NCI-H345 treated with DMSO at 0.1 percent for 48 hours (cell line): ENCODE results near the gene RWDD1.

Source experiments
- DNase-seq: peaks from one replicate; lab custom pipeline; 2025; ENCODE audit not compliant: unreplicated experiment; lab: John Stamatoyannopoulos, UW

RWDD1 gene, protein sequence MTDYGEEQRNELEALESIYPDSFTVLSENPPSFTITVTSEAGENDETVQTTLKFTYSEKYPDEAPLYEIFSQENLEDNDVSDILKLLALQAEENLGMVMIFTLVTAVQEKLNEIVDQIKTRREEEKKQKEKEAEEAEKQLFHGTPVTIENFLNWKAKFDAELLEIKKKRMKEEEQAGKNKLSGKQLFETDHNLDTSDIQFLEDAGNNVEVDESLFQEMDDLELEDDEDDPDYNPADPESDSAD

DNA sequence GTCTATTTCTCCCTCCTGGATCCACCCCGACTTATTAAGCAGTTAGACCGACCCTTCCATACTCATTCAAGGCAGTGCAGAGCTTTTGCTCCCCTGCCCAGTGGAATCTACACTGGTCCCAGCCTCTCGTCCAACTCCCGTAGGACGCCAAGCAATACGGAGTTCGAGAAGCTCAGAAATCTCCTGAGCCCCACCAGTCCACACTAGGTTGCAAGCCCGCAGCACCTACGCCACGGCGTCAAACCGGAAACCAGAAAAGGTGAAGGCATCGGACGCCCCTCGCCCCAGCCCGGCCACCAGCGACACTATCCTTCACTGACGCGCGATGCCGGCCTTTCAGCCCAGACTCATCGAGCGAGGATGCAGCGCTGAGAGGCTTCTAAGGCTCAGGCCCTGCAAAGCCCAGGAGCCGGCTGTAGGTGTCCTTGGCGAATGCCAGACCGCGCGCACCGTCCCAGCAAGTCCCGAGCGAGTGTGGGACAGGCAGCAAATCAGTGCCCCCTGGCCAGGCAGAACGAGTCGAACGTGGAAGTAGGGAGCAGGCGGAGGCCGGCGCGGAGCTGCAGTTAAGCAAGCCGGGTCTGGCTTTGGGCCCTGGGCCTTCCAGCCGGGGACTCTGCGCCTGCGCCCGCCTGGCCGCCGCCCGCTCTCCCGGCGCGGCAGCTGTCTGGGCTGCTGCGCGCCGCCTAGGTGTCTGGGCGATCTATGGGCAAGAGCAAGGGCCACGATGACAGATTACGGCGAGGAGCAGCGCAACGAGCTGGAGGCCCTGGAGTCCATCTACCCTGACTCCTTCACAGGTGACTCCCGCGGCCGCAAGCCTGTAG is at the start of gene RWDD1:
Gene RWDD1, plus strand, starts transcription at position 649 of the 827 bp plus-strand sequence. Its CDS starts 79 bp downstream, at position 728.
- DNase-seq = peak; percentile 91

DNA sequence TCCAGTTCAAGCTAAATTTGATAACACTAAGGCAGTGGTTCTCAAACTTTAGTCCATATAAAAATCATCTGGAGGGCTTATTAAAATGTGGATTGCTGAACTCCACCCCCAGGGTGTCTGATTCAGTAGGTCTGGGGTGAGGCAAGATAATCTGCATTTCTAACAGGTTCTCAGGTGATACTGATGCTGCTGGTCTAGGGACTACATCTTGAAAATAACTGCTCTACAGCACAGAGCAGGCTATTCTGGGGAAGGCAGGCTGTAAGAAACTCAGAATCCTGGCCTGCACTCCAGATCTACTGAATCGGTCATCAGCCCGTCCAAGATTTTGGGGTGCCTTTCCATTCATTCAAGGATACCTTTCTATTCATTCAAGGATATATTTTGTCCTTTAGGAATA is 48.4 kb upstream of the RWDD1 start:
- DNase-seq = no peak

DNA sequence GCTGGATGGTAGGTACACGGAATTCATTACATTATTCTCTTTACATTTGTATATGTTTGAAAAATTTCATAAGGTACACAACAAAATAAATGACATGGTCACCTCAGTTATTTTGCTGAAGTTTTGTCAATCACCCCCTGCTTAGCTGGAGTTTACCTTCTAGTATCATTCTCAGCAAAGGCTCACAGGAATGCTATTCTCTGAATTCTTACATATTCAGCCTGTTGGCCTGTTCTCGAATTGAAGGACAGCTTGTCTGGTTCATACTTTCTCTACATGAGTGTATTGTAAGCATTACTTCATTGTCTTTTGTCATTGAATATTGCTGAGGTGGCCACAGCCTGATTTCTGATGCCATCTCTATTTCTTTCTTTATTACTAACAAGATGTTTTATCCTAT is 47.1 kb upstream of the RWDD1 start:
- DNase-seq = no peak

DNA sequence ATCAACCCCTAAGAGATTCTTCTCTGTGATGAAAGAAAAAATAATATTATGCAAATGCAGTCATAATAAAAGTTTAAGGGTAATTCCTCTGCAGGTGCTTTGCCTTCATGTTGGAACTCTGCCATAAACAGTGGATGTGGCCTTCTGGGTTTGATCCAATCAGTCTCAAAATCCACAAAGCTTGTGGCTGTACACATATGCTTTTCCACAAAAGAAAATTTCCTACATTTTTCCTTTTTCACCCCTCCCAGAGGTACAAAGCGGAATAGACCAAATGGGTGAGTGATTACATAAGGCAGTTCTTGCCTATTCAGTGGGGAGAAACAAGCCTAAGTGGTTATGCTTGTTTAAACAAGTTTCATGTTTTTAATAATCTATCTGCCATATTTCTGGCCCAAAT is 43.2 kb upstream of the RWDD1 start:
- no peak for DNase-seq

DNA sequence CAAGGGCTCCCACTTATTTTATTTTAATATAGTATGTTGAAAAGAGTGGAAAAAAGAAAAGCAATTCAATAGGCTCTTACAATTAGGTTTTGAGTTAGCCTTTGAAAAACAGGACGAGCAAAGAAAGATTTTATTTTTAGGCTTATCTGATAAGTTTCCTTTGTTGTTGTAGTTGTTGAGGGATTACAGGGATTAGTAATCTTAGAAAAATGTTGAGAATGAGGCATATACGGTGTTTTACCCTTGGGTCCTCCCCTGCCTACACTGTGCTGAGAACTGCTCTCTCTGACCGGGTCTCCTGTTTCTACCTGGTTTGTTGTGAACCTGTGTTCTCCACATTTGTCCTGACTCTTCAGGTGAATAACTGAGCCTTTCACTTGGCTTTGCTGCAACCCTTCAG is 42.5 kb upstream of the RWDD1 start:
- DNase-seq = no peak

DNA sequence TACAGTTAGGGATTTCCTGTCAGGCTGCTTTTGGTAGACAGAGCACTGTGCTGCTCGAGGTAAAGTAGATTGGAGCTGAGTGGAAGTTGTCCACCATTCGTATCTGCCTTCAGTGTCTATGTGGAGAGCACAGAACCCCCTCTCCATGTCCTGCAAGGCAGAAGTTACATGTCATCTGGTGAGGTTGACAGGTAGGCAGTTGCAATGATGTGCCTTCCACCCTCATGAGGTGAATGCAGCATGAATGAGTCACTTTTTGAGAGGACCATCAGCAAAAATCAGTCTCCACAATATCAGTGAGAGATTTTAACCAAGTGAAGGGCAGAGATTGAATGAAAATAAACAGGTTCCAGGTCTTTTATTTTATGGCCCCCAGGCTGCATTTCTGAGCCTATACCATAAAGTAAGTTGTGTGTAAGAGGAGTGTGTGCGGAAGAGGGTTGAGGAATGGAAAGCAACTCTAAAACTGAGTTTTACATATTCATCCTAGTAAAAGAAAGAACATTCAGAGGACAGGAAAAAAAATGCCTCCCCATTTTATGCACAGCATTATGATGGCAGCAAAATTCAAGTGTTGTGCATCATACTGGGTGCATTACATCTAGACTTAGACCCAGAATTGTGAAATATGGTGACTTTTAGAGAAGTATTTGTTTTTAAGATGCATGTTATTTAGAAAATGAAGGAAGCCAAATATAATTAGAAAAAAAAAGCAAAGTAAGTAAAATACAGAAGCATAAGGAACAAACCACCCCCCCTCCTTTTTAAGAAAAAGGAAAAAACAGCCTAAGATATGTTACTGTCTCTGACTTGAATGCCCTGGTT is 41.6 kb upstream of the RWDD1 start:
- DNase-seq = no peak

DNA sequence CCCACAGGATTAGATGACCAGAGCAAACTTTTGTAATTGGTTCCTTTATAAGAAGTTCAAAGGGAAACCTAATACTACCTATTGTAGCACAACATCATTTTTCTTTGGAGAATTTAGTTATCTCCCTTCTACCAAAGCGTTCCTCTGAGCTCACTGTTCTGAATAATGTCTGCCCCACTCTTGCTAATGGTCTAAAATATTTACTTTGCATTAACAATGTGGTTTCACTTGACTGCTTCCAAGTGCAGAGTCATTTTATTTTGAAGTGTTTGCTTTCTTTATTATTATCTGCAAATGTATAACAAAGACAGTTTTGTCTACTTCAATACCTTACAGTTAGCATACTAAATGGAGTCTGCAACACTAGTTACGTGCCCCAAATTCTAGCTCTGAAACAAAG is 40.9 kb upstream of the RWDD1 start:
- DNase-seq = peak; percentile 52

DNA sequence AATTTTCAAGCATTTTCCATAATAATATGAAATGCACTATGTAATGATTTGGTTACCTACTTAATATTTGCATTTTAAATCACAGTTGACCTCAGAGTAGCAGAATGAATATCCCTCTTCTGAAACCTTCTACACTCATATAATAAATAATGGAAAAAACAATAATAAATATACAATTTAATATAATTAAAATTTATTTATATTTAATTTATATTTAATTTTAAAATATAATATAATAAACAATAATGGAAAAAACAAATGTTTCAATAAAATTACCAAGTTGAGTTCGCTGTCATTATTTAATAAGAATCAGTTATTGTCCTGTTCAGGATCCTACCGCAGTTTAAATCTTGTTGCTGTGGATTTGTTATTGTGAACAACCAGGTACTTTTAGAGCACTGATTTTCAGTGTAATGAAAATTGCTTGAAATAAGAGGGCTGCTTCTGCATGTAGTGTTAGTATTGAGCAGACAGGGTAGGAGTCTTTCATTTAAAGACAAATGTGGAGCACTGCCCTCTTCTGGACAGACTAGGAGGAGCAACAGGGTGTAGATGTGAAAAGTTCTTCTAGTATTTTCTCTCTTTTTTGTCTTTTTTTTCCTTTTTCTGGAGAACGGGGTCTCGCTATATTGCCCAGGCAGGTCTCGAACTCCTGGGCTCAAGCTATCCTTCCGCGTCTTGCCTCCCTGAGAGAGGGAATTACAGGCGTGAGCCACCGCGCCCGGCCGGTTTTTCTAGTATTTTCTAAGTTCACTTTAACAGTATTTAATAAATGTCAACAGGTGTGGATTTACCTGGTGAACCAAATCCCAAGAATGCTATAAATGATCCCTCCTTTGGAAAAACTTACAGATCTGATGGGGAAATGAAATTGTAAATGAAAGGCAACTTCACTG is 39.4 kb upstream of the RWDD1 start:
- peak; percentile 50 for DNase-seq

DNA sequence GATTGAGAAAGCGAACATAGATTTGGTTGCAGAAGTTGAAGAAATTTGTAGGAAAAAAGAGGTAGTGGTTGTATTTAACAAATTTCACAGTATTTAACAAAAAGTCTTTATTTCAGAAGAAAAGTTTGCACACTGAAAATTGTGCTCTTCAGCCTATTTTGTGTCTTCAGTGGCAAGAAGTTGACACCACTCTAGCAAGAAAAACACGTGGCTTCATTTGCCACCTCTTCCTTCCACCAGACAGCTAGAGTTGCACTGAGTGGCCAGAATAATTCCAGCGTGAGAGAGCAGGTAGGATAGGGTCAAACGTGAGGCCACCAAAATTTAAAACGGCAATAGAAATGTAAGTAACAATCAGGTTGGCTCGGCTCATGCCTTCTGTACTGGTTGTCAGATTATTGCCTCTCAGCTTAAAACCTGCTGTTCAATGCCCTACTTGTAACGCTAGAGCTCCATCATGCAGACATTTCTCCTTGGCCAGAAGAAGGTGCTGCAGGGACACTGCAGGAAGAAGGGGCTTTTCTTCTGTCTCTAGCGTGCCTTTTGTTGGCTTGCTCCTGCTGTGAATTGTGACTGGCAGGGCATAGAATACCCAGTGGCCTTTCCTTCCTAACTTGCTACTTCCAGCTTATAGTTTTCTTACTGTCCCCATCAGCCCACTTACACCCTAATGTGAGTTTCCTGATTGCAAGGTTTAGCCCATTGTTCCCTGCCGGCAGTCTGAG is 37.9 kb upstream of the RWDD1 start:
- DNase-seq = no peak

DNA sequence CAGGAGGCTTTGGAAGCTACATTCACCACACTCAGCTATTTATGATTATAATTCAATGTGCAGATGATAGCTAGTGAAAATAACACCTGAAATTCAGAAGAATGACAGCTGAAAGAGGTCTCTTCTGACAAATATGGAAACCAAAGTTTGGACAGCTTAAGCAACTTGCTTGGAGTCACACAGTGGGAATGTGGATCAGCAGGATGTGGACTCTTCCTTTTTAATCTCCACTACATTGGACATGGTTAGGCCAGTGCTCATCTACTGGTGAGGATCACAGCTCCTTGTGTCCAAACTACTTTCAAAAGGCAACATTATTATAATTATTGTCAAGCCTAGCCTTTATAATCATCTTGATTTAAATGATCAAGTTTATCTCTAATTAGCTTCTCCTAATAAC is 36.2 kb upstream of the RWDD1 start:
- DNase-seq = no peak

DNA sequence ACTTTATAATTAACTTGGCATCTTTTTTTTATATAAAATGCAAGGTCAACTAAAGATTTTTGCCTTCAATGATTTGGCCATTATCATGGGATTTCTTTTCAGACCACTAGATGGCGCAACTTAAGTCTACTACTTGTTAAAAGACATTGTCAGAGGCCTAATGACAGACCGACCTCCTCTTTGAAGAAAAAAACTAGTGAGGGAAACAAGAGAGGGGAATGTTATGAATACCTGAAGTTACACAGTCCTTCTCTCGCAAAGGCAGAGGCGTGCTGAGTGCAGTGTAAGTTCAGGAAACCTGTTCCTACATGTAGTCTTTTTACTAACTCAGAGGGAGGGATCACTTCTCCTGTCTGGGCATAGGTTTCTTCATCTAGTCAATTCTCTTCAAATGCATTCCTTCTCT is 35.1 kb upstream of the RWDD1 start:
- peak; percentile 23 for DNase-seq

DNA sequence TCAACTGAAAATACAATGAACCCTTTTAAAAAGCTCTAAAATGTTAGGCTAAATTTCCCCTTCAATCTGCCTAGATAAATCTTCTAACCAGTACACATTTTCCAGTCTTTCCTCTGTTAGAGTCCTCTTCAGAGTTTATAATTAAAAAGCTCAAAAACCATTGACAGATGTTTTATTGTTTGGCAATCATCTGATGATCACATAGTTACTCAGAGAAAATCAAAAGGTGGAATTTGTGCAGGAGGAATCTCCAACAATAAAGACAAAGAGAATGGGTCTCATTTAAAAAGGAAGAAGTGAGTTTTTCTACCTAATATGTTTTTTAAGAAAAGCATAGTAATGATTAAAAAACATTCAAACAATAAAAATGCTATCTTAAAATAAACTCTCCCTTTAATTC is 28.9 kb upstream of the RWDD1 start:
- DNase-seq = no peak

DNA sequence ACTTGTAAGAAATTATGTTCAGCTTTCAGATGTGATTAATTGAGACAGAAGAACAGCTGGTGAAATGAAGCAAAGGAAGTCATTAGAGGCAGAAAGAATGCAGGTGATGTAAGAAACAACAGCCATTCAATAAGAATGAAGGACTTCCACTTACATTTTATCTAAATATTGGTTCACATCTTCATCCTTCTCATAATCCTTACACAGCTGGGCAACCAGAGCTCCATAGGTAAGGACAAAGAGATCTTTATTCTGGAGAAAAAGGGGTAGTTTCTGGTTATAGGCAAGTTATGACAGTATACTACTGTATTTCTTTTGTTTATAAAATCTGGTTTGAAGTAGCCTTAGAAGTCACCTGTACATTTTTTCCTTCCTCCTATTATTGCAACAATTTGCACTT is 28.2 kb upstream of the RWDD1 start:
- DNase-seq = no peak

DNA sequence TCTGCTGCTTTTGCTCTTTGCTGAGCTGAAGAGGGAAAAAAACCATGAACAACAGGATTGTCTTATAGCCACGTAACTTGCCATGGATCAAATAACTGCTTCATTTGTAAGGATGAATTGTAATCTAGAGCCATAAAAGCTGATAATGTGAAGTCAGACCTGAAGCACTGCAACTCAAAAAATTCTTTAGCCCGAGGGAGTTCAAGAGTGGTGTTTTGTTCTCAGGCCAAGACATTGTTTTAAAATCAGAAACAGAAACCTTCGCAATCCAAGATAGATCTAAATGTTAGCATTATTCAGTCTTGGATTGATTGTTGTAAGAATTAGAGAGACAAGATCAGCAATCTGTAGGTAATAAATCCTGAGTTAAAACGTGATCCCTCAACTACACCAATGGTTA is 25.7 kb upstream of the RWDD1 start, which contains the start of gene TRAPPC3L:
Gene TRAPPC3L, minus strand, starts transcription at position 34 of the 400 bp plus-strand sequence. CDS start 170 bp downstream, outside the sequence.
- no peak for DNase-seq

DNA sequence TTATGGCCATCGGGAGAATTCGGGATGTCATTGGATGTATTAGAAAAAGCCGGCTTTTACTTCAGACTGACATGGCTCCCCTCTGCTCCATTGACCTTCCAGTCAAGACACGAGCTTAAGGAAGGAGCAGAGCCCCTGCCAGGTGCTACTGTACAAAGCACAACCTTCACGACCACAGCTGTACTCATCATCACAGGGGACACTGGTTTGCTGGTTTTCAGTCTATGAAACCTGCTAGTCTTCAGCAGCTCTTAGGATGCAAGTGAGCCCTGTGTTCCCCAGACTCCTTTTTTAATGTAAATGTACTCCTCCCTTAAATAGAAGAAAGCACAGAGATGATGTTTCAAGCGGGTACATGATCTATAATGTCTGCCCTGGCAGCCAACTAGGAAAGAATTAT is 23.9 kb upstream of the RWDD1 start:
- DNase-seq = no peak

DNA sequence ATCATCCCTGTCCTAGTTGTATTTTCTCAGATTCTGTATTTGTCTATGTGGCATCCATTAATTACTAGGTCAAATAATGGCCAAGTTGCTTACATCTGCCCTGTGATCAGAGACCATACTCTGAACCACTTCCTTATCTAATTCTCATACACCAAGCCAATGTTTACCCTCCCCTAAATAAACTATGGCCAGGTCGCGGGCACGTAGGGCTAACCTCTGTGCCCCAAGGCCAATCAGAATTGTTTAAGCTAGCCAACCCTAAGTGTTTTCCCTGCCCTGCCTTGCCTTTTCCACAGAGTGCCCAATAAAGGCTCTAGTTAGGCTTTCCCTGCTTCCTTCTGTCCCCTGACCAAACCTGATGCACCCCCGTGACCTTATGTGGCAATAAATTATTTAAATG is 20.5 kb upstream of the RWDD1 start:
- no peak for DNase-seq

DNA sequence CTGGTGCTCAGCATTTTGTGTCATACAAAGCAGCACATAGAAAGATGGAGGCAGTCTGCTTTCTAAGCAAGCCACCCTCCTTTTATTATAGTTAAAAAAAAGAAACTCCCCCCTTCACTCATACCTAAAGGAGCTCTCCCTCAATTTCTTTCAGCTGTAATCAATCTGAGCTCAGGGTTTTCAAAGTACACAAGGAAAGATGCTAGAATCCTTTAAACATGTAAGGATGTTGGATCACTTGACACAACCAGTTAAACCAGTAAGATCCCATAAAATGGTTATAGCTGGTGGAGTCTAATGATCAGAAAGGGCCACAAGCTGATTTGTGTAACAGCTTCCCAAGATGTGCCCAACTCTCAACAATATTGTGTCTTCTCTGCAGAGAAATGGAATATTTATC is 17.9 kb upstream of the RWDD1 start, which contains the start of gene CALHM4:
Gene CALHM4, plus strand, starts transcription at position 301 of the 400 bp plus-strand sequence. Its CDS starts 43 bp downstream, at position 344.
- no peak for DNase-seq

DNA sequence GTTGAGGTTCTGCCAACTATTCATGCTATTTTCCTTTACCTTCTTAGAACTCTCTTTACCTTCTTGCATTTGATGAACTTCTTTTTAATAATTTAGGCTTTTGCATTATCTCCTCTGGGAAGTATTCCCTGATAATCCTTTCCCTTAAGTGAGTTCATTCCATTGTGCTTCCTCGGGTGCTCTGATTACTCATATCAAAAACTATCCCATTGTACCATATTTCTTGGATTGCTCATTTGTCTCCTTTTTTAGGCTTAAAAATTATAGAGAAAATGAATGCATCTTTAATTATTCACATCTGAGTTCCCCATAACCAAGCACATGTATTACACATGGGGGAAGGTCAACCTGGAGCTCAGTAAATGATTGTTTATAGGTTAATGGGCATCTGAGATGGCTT is 15.2 kb upstream of the RWDD1 start:
- no peak for DNase-seq

DNA sequence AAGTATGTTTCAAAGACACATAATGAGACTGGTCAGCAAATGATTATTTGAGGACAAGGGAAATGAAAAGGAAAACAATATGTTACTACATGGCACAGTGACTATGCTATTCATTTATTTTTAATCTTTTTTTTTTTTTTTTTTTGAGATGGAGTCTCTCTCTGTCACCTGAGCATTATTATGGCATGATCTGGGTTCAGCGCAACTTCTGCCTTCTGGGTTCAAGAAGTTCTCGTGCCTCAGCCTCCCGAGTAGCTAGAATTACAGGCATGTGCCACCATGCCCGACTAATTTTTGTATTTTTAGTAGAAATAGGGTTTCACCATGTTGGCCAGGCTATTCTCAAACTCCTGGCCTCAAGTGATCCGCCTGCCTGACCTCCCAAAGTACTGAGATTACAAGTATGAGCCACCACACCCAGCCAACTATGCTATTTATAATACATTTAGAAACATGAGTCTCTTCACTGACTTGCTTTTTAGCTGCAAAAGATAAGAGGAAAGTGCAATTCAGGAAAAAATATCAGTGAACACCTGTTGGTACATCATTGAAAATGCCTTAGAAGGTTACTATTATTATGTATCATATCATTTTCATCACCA is 14.4 kb upstream of the RWDD1 start:
- DNase-seq = no peak
